H1 (cell line): ENCODE results near the gene DBF4B. TPM values are rescaled to one million over a fixed set of nuclear protein-coding genes. Genes with fewer than 3 reads are reported as not detected.

ENCODE experiments used
- ASH2L ChIP-seq: fragments of 200-600, 300-600 bp; sonication (generic); IDR thresholded peaks from one replicate; pipeline ENCODE4 v1.7.1; 2017; ENCODE audit warnings: low read length
- CEBPB ChIP-seq: IDR thresholded peaks from 2 replicates; pipeline ENCODE4 v1.6.1; 2012; ENCODE audit warnings: low read depth, low read length
- CHD7 ChIP-seq: fragments of 300-600 bp; sonication (generic); IDR thresholded peaks from 2 replicates; pipeline ENCODE4 v1.7.1; 2012; ENCODE audit warnings: low read length, moderate library complexity, mild to moderate bottlenecking, inconsistent platforms; ENCODE audit not compliant: insufficient replicate concordance
- POLR2AphosphoS5 ChIP-seq: IDR thresholded peaks from 2 replicates; pipeline ENCODE4 v1.6.1; 2011; ENCODE audit warnings: low read depth, low read length
- SP2 ChIP-seq: IDR thresholded peaks from 2 replicates; pipeline ENCODE4 v1.6.1; 2012; ENCODE audit warnings: mild to moderate bottlenecking, low read length, inconsistent platforms
- polyA plus RNA-seq, 7 experiments: library from polyadenylated mRNA; depleted of rRNA in 3 of 7; stranded (reverse) in 5 of 7; unstranded in 2 of 7; fragments of >200 nt in 5 of 7; fragments of 200-250 nt in 2 of 7; gene quantifications; 1 replicate in 5 of 7; 2 replicates in 1 of 7; 4 replicates in 1 of 7; pipeline versions ENCODE4 v1.2.1 to v1.2.3, GENCODE V29; 2011 to 2013; ENCODE audit warnings: missing spikeins in 2 of 7, mixed read lengths in 2 of 7
- total RNA-seq: library from RNA; stranded (reverse); fragmentation: NEBNext Ultra II Directional; extraction: Animal tissue kit (Norgen Biotek cat#: 25700); gene quantifications from 2 replicates; pipeline ENCODE4 v1.2.1, GENCODE V29; 2021

DBF4B gene
- total and polyA plus RNA-seq, 2 of the 8 experiments (the other 6 are each of a cell fraction or from before 2014, with no cell fraction given) = 20.2 to 26.9 TPM

GRCh38 chr17:44752953-44753861, 44.7 kb downstream of the DBF4B start (continued):
- no peak for TF ChIP-seq CHD7
- TF ChIP-seq POLR2AphosphoS5 = no peak
- no peak for TF ChIP-seq ASH2L
- no peak for TF ChIP-seq CEBPB
- TF ChIP-seq SP2 = no peak
